ENCODE measurements around the gene SDCCAG8. TPM values are rescaled to one million over a fixed set of nuclear protein-coding genes. Genes with fewer than 3 reads are reported as not detected.

Gene SDCCAG8
- total and polyA plus RNA-seq, 2 donors = 35.6 to 44.2 TPM

- Histone ChIP-seq H3K9me3 (ENCODE audit: control insufficient read depth in 2 of 2, insufficient read depth in 1 of 2, low read length in 1 of 2) (no peaks in the 10 kb centered on the region), H3K4me3 (ENCODE audit: low read length in 2 of 2) (no peak overlapping the region), H3K27me3 (ENCODE audit: control insufficient read depth in 2 of 2, insufficient read depth in 1 of 2, low read length in 1 of 2) (no peaks in the 10 kb centered on the region), H3K27ac (ENCODE audit: low read depth in 1 of 2, low read length in 1 of 2) (no peak overlapping the region), H3K4me1 (ENCODE audit: control insufficient read depth in 2 of 2, insufficient read depth in 2 of 2, low read length in 2 of 2) (no peaks in the 10 kb centered on the region), H3K36me3 (ENCODE audit: control insufficient read depth in 2 of 2, insufficient read depth in 2 of 2, low read length in 1 of 2) (peaks cover 8 to 29% of the 10 kb centered on the region in 2 donors)
- 98% methylated on average over 6 of the region's 6 CpGs for WGBS
- no peak for DNase-seq (ENCODE audit: low read depth in 6 of 9, low spot score in 9 of 9)
Measured at GRCh38 chr1:243270097-243270864, 14.4 kb downstream of the SDCCAG8 start.

- H3K4me3 ChIP-seq (ENCODE audit: low read length in 2 of 2) = no peak overlapping the region
- WGBS = 99% methylated on average over 1 of the region's 1 CpG
- no peaks in the 10 kb centered on the region for H3K27me3 ChIP-seq (ENCODE audit: control insufficient read depth in 2 of 2, insufficient read depth in 1 of 2, low read length in 1 of 2)
- no peak overlapping the region for H3K27ac ChIP-seq (ENCODE audit: low read depth in 1 of 2, low read length in 1 of 2)
- H3K36me3 ChIP-seq (ENCODE audit: control insufficient read depth in 2 of 2, insufficient read depth in 2 of 2, low read length in 1 of 2) = peaks cover 8 to 34% of the 10 kb centered on the region in 2 donors
- no peak for DNase-seq (ENCODE audit: low read depth in 6 of 9, low spot score in 9 of 9)
- H3K4me1 ChIP-seq (ENCODE audit: control insufficient read depth in 2 of 2, insufficient read depth in 2 of 2, low read length in 2 of 2) = no peaks in the 10 kb centered on the region
- no peaks in the 10 kb centered on the region for H3K9me3 ChIP-seq (ENCODE audit: control insufficient read depth in 2 of 2, insufficient read depth in 1 of 2, low read length in 1 of 2)
Measured at GRCh38 chr1:243271996-243272395, 16.2 kb downstream of the SDCCAG8 start.

GRCh38 chr1:243272401-243272800 lies 16.6 kb downstream of the SDCCAG8 start:
- no peaks in the 10 kb centered on the region for H3K27me3 ChIP-seq (ENCODE audit: control insufficient read depth in 2 of 2, insufficient read depth in 1 of 2, low read length in 1 of 2)
- no peaks in the 10 kb centered on the region for H3K9me3 ChIP-seq (ENCODE audit: control insufficient read depth in 2 of 2, insufficient read depth in 1 of 2, low read length in 1 of 2)
- no peaks in the 10 kb centered on the region for H3K4me1 ChIP-seq (ENCODE audit: control insufficient read depth in 2 of 2, insufficient read depth in 2 of 2, low read length in 2 of 2)
- peaks cover 8 to 37% of the 10 kb centered on the region in 2 donors for H3K36me3 ChIP-seq (ENCODE audit: control insufficient read depth in 2 of 2, insufficient read depth in 2 of 2, low read length in 1 of 2)
- H3K27ac ChIP-seq (ENCODE audit: low read depth in 1 of 2, low read length in 1 of 2) = no peak overlapping the region
- H3K4me3 ChIP-seq (ENCODE audit: low read length in 2 of 2) = no peak overlapping the region
- DNase-seq (ENCODE audit: low read depth in 6 of 9, low spot score in 9 of 9) = no peak

- Histone ChIP-seq H3K27me3 (ENCODE audit: control insufficient read depth in 2 of 2, insufficient read depth in 1 of 2, low read length in 1 of 2) (no peaks in the 10 kb centered on the region), H3K36me3 (ENCODE audit: control insufficient read depth in 2 of 2, insufficient read depth in 2 of 2, low read length in 1 of 2) (peaks cover 8 to 40% of the 10 kb centered on the region in 2 donors), H3K27ac (ENCODE audit: low read depth in 1 of 2, low read length in 1 of 2) (no peak overlapping the region), H3K9me3 (ENCODE audit: control insufficient read depth in 2 of 2, insufficient read depth in 1 of 2, low read length in 1 of 2) (no peaks in the 10 kb centered on the region), H3K4me3 (ENCODE audit: low read length in 2 of 2) (no peak overlapping the region), H3K4me1 (ENCODE audit: control insufficient read depth in 2 of 2, insufficient read depth in 2 of 2, low read length in 2 of 2) (no peaks in the 10 kb centered on the region)
- no peak for DNase-seq (ENCODE audit: low read depth in 6 of 9, low spot score in 9 of 9)
- WGBS = 92% methylated on average over 3 of the region's 3 CpGs
Measured at GRCh38 chr1:243273506-243273905, 17.7 kb downstream of the SDCCAG8 start.

GRCh38 chr1:243273945-243274344 lies 18.1 kb downstream of the SDCCAG8 start:
- over 99% methylated on average over 2 of the region's 2 CpGs for whole genome bisulfite sequencing

GRCh38 chr1:243275316-243275715 lies 19.5 kb downstream of the SDCCAG8 start:
- Histone ChIP-seq H3K27ac (ENCODE audit: low read depth in 1 of 2, low read length in 1 of 2) (no peak overlapping the region), H3K4me3 (ENCODE audit: low read length in 2 of 2) (no peak overlapping the region), H3K9me3 (ENCODE audit: control insufficient read depth in 2 of 2, insufficient read depth in 1 of 2, low read length in 1 of 2) (no peaks in the 10 kb centered on the region), H3K27me3 (ENCODE audit: control insufficient read depth in 2 of 2, insufficient read depth in 1 of 2, low read length in 1 of 2) (no peaks in the 10 kb centered on the region), H3K36me3 (ENCODE audit: control insufficient read depth in 2 of 2, insufficient read depth in 2 of 2, low read length in 1 of 2) (peaks cover 8 to 42% of the 10 kb centered on the region in 2 donors), H3K4me1 (ENCODE audit: control insufficient read depth in 2 of 2, insufficient read depth in 2 of 2, low read length in 2 of 2) (no peaks in the 10 kb centered on the region)
- DNase-seq (ENCODE audit: low read depth in 6 of 9, low spot score in 9 of 9) = no peak
- WGBS = 96% methylated on average over 3 of the region's 3 CpGs

More at GRCh38 chr1:243273945-243274344, 18.1 kb downstream of the SDCCAG8 start:
- Histone ChIP-seq H3K4me3 (ENCODE audit: low read length in 2 of 2) (no peak overlapping the region), H3K27me3 (ENCODE audit: control insufficient read depth in 2 of 2, insufficient read depth in 1 of 2, low read length in 1 of 2) (no peaks in the 10 kb centered on the region), H3K9me3 (ENCODE audit: control insufficient read depth in 2 of 2, insufficient read depth in 1 of 2, low read length in 1 of 2) (no peaks in the 10 kb centered on the region), H3K27ac (ENCODE audit: low read depth in 1 of 2, low read length in 1 of 2) (no peak overlapping the region), H3K36me3 (ENCODE audit: control insufficient read depth in 2 of 2, insufficient read depth in 2 of 2, low read length in 1 of 2) (peaks cover 8 to 43% of the 10 kb centered on the region in 2 donors), H3K4me1 (ENCODE audit: control insufficient read depth in 2 of 2, insufficient read depth in 2 of 2, low read length in 2 of 2) (no peaks in the 10 kb centered on the region)
- DNase-seq (ENCODE audit: low read depth in 6 of 9, low spot score in 9 of 9) = no peak

- WGBS = 93% methylated on average over 3 of the region's 3 CpGs
- no peak for DNase-seq (ENCODE audit: low read depth in 6 of 9, low spot score in 9 of 9)
- Histone ChIP-seq H3K4me3 (ENCODE audit: low read length in 2 of 2) (no peak overlapping the region), H3K4me1 (ENCODE audit: control insufficient read depth in 2 of 2, insufficient read depth in 2 of 2, low read length in 2 of 2) (peaks cover 0 to 4% of the 10 kb centered on the region in 2 donors), H3K27ac (ENCODE audit: low read depth in 1 of 2, low read length in 1 of 2) (no peak overlapping the region), H3K36me3 (ENCODE audit: control insufficient read depth in 2 of 2, insufficient read depth in 2 of 2, low read length in 1 of 2) (peaks cover 3 to 34% of the 10 kb centered on the region in 2 donors), H3K9me3 (ENCODE audit: control insufficient read depth in 2 of 2, insufficient read depth in 1 of 2, low read length in 1 of 2) (peaks cover 0 to 5% of the 10 kb centered on the region in 2 donors), H3K27me3 (ENCODE audit: control insufficient read depth in 2 of 2, insufficient read depth in 1 of 2, low read length in 1 of 2) (no peaks in the 10 kb centered on the region)
Measured at GRCh38 chr1:243280571-243281129, 24.8 kb downstream of the SDCCAG8 start.

- Histone ChIP-seq H3K27me3 (ENCODE audit: control insufficient read depth in 2 of 2, insufficient read depth in 1 of 2, low read length in 1 of 2) (no peaks in the 10 kb centered on the region), H3K36me3 (ENCODE audit: control insufficient read depth in 2 of 2, insufficient read depth in 2 of 2, low read length in 1 of 2) (peaks cover 6 to 31% of the 10 kb centered on the region in 2 donors), H3K27ac (ENCODE audit: low read depth in 1 of 2, low read length in 1 of 2) (no peak overlapping the region), H3K4me3 (ENCODE audit: low read length in 2 of 2) (no peak overlapping the region), H3K9me3 (ENCODE audit: control insufficient read depth in 2 of 2, insufficient read depth in 1 of 2, low read length in 1 of 2) (peaks cover 0 to 5% of the 10 kb centered on the region in 2 donors), H3K4me1 (ENCODE audit: control insufficient read depth in 2 of 2, insufficient read depth in 2 of 2, low read length in 2 of 2) (peaks cover 0 to 8% of the 10 kb centered on the region in 2 donors)
- DNase-seq (ENCODE audit: low read depth in 6 of 9, low spot score in 9 of 9) = no peak
- WGBS = 98% methylated on average over 5 of the region's 5 CpGs
Measured at GRCh38 chr1:243281672-243282071, 25.8 kb downstream of the SDCCAG8 start.

- peak in 4 of 9 donors; percentile 6 to 45 (median 26) for DNase-seq (ENCODE audit: low read depth in 6 of 9, low spot score in 9 of 9)
- 57% methylated on average over 8 of the region's 8 CpGs for WGBS
- Histone ChIP-seq H3K36me3 (ENCODE audit: control insufficient read depth in 2 of 2, insufficient read depth in 2 of 2, low read length in 1 of 2) (peaks cover 9 to 32% of the 10 kb centered on the region in 2 donors), H3K9me3 (ENCODE audit: control insufficient read depth in 2 of 2, insufficient read depth in 1 of 2, low read length in 1 of 2) (peaks cover 0 to 4% of the 10 kb centered on the region in 2 donors), H3K4me1 (ENCODE audit: control insufficient read depth in 2 of 2, insufficient read depth in 2 of 2, low read length in 2 of 2) (peaks cover 0 to 13% of the 10 kb centered on the region in 2 donors), H3K27me3 (ENCODE audit: control insufficient read depth in 2 of 2, insufficient read depth in 1 of 2, low read length in 1 of 2) (no peaks in the 10 kb centered on the region), H3K27ac (ENCODE audit: low read depth in 1 of 2, low read length in 1 of 2) (peak overlapping the region; percentile 46 to 48), H3K4me3 (ENCODE audit: low read length in 2 of 2) (no peak overlapping the region)
Measured at GRCh38 chr1:243286409-243287122, 30.7 kb downstream of the SDCCAG8 start.
